Parathyroid adenoma (tissue), 2 donors: ENCODE results near the gene DGKD.

Experiments
- H2AFZ ChIP-seq: fragments of 300-600 bp; sonication (generic); one replicate; pipeline ENCODE4 v1.7.0; 2017; ENCODE audit warnings: antibody characterized with exemption, mild to moderate bottlenecking
- H3K27ac ChIP-seq: fragments of 300-600 bp; sonication (generic); one replicate; pipeline ENCODE4 v1.7.0; 2017
- H3K27me3 ChIP-seq: fragments of 300-600 bp; sonication (generic); one replicate; pipeline ENCODE4 v1.7.0; 2017; ENCODE audit warnings: low read length; ENCODE audit not compliant: control insufficient read depth, insufficient read depth
- H3K36me3 ChIP-seq: fragments of 300-600 bp; sonication (generic); one replicate; pipeline ENCODE4 v1.7.0; 2017; ENCODE audit warnings: low read length; ENCODE audit not compliant: control insufficient read depth, insufficient read depth
- H3K4me1 ChIP-seq: fragments of 300-600 bp; sonication (generic); one replicate; pipeline ENCODE4 v1.7.0; 2017; ENCODE audit warnings: control low read depth
- H3K4me2 ChIP-seq: fragments of 300-600 bp; sonication (generic); one replicate; pipeline ENCODE4 v1.7.0; 2017; ENCODE audit warnings: low read length
- H3K4me3 ChIP-seq: fragments of 300-600 bp; sonication (generic); one replicate; pipeline ENCODE4 v1.7.0; 2017; ENCODE audit warnings: low read depth, low read length
- H3K79me2 ChIP-seq: fragments of 300-600 bp; sonication (generic); one replicate; pipeline ENCODE4 v1.7.0; 2017; ENCODE audit warnings: control low read depth
- H3K9ac ChIP-seq: fragments of 300-600 bp; sonication (generic); one replicate; pipeline ENCODE4 v1.7.0; 2017; ENCODE audit warnings: mild to moderate bottlenecking
- H3K9me3 ChIP-seq: fragments of 300-600 bp; sonication (generic); one replicate; pipeline ENCODE4 v1.7.0; 2017; ENCODE audit warnings: low read length; ENCODE audit not compliant: control insufficient read depth
- CTCF ChIP-seq: fragments of 300-600 bp; sonication (generic); IDR thresholded peaks from one replicate; pipeline ENCODE4 v1.7.0; 2017; ENCODE audit warnings: antibody characterized with exemption, mild to moderate bottlenecking
- donor health status: primary hyperparathyroidism.

Gene DGKD

DNA sequence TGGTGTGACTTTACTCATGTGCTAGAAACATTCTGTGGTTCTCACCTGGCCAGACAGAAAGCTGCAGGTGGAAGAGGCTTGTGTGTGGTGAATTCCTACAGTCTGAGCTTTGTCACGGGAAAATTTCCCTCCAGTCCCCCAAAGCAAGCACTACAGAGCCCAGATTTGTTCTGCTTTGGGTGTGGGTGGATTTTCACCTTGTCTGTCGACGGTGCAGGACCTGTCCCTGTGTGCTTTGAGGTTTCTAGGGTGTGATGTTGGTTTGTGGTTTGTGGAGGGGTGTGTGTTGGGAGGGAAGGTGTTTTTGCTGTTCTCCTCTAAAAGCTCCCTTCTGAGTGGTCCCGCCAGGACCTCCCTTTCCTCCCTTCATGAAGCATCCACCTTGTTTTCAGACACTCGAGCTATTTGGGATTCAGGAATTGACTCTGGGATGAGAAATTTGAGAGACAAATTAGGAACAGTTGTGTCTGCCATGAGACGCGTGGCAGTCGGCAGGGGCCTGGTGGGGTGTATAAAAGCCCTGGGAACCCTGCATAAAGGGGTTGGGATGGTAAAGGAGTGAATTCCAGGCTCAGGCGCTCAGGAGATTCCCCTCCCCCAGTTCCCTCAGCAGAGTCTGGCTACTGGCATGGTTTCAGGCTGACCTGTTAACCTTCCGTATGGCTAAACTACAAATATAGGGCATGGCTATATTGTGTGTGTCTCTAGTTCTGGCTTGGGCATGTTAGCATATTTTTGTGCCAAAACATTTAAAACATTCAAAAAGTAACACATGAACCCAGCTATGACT lies 65.5 kb downstream of the DGKD start:
- no peak overlapping the region for H3K9ac ChIP-seq
- H3K4me3 ChIP-seq, result no peak overlapping the region

GRCh38 chr2:233421091-233421816 lies 67.0 kb downstream of the DGKD start:
- Histone ChIP-seq H3K27ac (no peak overlapping the region), H3K9ac (no peak overlapping the region), H3K4me2 (no peak overlapping the region), H3K4me1 (no peaks in the 10 kb centered on the region), H3K36me3 (no peaks in the 10 kb centered on the region), H3K79me2 (peaks cover 17% of the 10 kb centered on the region), H2AFZ (no peak overlapping the region), H3K4me3 (no peak overlapping the region), H3K9me3 (no peaks in the 10 kb centered on the region), H3K27me3 (no peaks in the 10 kb centered on the region)
- no peak for TF ChIP-seq CTCF

More for the DNA sequence above, 65.5 kb downstream of the DGKD start:
- no peak for TF ChIP-seq CTCF
- H3K27me3 ChIP-seq, result no peaks in the 10 kb centered on the region
- no peak overlapping the region for H2AFZ ChIP-seq
- H3K36me3 ChIP-seq, result no peaks in the 10 kb centered on the region
- peaks cover 17% of the 10 kb centered on the region for H3K79me2 ChIP-seq
- peak overlapping the region; percentile 28 for H3K4me2 ChIP-seq
- H3K9me3 ChIP-seq, result no peaks in the 10 kb centered on the region
- peaks cover 2% of the 10 kb centered on the region for H3K4me1 ChIP-seq
- H3K27ac ChIP-seq, result peak overlapping the region; percentile 40

GRCh38 chr2:233422050-233422639 lies 67.9 kb downstream of the DGKD start:
- Histone ChIP-seq H3K4me3 (no peak overlapping the region), H3K27ac (no peak overlapping the region), H3K79me2 (peaks cover 17% of the 10 kb centered on the region), H3K4me2 (no peak overlapping the region), H3K9me3 (no peaks in the 10 kb centered on the region), H3K27me3 (no peaks in the 10 kb centered on the region), H3K9ac (no peak overlapping the region), H3K36me3 (no peaks in the 10 kb centered on the region), H3K4me1 (no peaks in the 10 kb centered on the region), H2AFZ (no peak overlapping the region)
- TF ChIP-seq CTCF, result no peak

DNA sequence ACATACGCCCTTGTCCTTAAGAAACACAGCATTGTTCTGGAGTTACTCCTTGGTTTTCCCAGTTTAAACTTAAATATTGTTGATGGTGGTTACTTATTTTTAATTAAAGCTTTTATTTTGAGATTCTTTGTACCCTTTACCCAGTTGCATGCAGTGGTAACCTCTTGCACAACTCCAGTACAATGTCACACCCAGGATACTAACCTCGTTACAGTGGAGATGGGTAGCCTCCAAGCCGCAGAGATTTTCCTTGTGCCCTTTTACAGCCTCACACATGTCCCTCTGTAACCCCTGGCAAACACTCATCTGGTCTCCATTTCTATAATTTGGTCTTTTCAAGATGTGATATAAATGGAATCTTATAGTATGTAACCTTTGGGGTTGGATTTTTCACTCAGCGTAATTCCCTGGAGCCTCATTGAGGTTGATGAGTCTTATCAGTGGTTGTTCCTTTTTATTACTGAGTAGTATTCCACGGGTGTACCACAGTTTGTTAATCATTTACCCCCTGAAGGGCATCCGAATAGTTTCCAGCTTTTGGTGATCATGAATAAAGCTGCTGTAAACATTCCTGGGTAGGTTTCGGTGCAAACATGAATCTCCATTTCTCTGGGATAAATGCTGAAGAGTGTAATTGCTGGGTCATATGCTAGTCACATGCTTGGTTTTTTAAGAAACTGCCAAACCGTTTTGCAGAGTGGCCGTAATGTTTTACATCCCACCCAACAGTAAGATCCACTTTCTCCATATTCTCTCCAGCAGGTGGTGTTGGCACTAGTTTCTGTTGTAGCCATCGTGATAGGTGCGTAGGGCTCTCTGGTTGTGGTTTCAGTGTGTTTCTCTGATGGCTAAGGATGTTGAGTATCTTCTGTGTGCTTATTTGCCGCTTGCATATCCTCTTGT lies 68.6 kb downstream of the DGKD start:
- H3K27me3 ChIP-seq, result no peaks in the 10 kb centered on the region
- H3K36me3 ChIP-seq, result no peaks in the 10 kb centered on the region
- H3K79me2 ChIP-seq, result peaks cover 22% of the 10 kb centered on the region
- no peak overlapping the region for H2AFZ ChIP-seq
- H3K27ac ChIP-seq, result no peak overlapping the region
- no peaks in the 10 kb centered on the region for H3K4me1 ChIP-seq
- no peak overlapping the region for H3K4me2 ChIP-seq
- no peaks in the 10 kb centered on the region for H3K9me3 ChIP-seq
- H3K4me3 ChIP-seq, result no peak overlapping the region
- H3K9ac ChIP-seq, result no peak overlapping the region
- no peak for TF ChIP-seq CTCF
